ENCODE measurements around the gene PSMB4. TPM values are rescaled to one million over a fixed set of nuclear protein-coding genes. Genes with fewer than 3 reads are reported as not detected.

The PSMB4 gene
- total RNA-seq, 1 donor from 2014 or later = 350 TPM

DNA sequence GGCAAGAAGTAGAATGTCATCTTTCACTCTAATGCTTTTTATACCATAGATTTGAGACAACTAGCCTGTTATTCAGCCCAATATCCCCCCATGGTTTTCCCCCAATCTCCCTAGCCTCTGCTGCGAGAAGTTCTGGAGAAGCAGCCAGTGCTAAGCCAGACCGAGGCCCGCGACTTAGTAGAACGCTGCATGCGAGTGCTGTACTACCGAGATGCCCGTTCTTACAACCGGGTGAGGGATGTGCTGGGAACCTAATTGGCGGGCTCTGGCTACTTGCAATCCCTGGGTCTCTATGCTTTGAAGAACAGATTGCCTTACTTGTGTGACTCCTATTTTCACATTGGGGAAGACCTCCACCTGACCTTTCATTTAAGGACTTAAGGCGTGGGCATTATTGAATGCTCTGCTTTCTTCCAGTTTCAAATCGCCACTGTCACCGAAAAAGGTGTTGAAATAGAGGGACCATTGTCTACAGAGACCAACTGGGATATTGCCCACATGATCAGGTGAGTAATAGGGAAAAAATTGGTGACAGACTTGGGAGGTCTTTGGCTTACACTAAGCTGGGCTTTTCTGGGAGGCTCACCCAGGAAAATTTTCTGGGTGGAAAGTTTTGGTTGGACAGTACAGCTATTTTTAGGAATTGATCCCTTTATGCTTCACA, 1.9 kb downstream of the PSMB4 start:
- FAIRE-seq (no peak), DNase-seq (ENCODE audit: low read depth) (peak; percentile 12)
- H3K36me3 ChIP-seq (ENCODE audit: control insufficient read depth, insufficient read depth, low read length) = peaks cover 10% of the 10 kb centered on the region
- H3K27me3 ChIP-seq (ENCODE audit: control insufficient read depth, insufficient read depth, low read length) = no peaks in the 10 kb centered on the region
- H3K4me3 ChIP-seq (ENCODE audit: low read depth, low read length) = no peak overlapping the region
- TF ChIP-seq, protein P1, sequence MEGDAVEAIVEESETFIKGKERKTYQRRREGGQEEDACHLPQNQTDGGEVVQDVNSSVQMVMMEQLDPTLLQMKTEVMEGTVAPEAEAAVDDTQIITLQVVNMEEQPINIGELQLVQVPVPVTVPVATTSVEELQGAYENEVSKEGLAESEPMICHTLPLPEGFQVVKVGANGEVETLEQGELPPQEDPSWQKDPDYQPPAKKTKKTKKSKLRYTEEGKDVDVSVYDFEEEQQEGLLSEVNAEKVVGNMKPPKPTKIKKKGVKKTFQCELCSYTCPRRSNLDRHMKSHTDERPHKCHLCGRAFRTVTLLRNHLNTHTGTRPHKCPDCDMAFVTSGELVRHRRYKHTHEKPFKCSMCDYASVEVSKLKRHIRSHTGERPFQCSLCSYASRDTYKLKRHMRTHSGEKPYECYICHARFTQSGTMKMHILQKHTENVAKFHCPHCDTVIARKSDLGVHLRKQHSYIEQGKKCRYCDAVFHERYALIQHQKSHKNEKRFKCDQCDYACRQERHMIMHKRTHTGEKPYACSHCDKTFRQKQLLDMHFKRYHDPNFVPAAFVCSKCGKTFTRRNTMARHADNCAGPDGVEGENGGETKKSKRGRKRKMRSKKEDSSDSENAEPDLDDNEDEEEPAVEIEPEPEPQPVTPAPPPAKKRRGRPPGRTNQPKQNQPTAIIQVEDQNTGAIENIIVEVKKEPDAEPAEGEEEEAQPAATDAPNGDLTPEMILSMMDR (IDR thresholded peaks at IDR 0.05; ENCODE audit: insufficient read depth, low read length, severe bottlenecking) = no peak

DNA sequence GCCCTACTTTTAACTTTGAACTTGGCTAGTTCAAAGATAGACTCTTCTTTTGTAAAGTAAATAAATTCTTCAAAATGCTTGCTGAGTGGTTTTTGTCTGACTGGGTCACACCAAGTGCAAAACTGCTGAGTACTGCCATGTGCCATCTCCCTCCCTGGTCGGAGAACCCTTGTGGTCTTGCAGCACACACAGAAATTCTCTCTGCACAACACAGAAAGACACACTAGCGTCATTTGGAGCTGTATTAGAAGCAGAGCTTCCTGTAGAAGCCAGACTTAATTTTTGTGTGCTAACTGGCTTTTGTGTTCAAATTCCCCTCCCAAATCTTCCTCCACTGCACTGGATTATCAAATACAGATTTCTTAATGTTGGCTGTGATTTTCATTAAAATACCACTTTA, 2.5 kb downstream of the PSMB4 start:
- Histone ChIP-seq H3K4me3 (ENCODE audit: low read depth, low read length) (no peak overlapping the region), H3K27me3 (ENCODE audit: control insufficient read depth, insufficient read depth, low read length) (no peaks in the 10 kb centered on the region), H3K36me3 (ENCODE audit: control insufficient read depth, insufficient read depth, low read length) (peaks cover 11% of the 10 kb centered on the region)
- DNase-seq (ENCODE audit: low read depth) = no peak
- TF ChIP-seq, protein P1 (IDR thresholded peaks at IDR 0.05; ENCODE audit: insufficient read depth, low read length, severe bottlenecking) = no peak
- no peak for FAIRE-seq

DNA sequence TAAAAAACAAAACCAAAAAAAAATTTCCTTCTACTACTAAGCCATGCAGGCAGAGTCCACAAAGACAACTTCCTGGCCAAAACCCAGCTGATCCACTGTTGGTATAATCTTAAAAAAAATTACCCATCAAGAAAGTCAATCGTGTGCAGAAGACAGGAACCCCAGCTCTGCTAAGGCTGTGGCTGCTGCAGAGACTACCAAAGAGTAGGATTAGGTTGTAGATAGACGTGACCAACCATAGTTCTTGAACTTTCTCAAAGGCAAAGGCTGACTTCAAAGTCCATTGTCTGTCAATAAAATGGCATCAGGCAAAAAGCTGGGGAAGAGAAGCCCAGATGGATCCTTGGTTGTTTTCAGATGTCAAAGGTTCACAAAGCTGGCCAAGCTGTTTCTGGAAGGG, 3.4 kb downstream of the PSMB4 start:
- TF ChIP-seq, protein P1 (IDR thresholded peaks at IDR 0.05; ENCODE audit: insufficient read depth, low read length, severe bottlenecking) = no peak
- FAIRE-seq (no peak), DNase-seq (ENCODE audit: low read depth) (no peak)
- H3K27me3 ChIP-seq (ENCODE audit: control insufficient read depth, insufficient read depth, low read length) = no peaks in the 10 kb centered on the region
- no peak overlapping the region for H3K4me3 ChIP-seq (ENCODE audit: low read depth, low read length)
- H3K36me3 ChIP-seq (ENCODE audit: control insufficient read depth, insufficient read depth, low read length) = peaks cover 15% of the 10 kb centered on the region

DNA sequence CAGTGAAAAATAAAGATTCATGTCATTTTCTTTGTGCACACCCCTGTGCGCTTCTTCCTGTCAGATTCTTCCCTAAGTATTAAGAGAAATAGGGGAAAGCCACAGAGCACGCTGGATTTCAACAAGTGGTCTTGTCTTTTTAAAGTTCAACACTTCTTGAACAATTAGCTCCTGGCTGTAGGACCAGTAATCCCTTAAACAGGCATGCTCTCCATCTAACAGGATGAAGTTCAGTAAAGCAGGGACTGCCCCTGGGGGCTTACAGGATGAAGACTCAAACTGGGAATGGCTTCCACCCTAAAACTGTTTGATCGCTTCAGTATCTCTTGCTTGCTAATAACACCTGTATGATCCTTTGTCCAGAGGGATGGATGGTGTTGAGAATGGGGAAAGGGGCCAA, 4.2 kb downstream of the PSMB4 start:
- Histone ChIP-seq H3K4me3 (ENCODE audit: low read depth, low read length) (no peak overlapping the region), H3K36me3 (ENCODE audit: control insufficient read depth, insufficient read depth, low read length) (peaks cover 16% of the 10 kb centered on the region), H3K27me3 (ENCODE audit: control insufficient read depth, insufficient read depth, low read length) (no peaks in the 10 kb centered on the region)
- FAIRE-seq (no peak), DNase-seq (ENCODE audit: low read depth) (no peak)
- TF ChIP-seq, protein P1 (IDR thresholded peaks at IDR 0.05; ENCODE audit: insufficient read depth, low read length, severe bottlenecking) = no peak

DNA sequence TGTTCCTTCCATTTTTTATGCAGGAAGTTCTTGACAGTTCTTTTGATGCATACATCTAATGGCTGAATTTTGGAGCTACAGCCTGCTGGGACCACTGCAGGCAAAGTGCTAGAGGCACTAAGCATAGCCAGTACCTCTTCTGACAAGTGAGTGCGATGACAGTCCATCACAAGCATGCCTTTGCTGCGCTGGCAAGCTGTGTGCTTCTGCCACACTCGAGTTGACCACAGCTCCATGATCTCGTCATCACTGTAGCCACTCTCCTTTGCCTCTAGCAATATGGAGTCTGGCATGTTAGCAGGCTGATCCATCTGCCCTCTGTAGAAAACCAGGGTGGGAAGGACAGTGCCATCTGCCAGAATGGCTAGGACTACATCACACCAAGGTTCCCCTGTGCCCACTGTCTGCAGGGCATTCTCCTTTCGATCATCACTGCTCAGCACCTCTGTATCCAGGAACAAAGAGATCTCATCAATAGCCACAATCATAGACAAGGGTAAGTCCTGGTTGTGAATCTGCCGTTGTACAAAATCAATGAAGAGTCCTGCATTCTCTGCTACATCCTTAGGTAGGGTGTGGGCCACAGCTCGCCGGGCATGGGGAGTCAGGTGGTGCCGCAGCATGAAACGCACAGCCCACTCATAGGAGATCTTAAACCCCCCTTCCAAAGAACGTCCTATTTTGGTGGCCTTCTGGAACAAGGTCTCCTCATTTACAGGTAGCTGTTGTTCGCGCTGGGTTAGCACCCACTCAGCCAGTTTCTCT, 6.0 kb downstream of the PSMB4 start:
- no peaks in the 10 kb centered on the region for H3K27me3 ChIP-seq (ENCODE audit: control insufficient read depth, insufficient read depth, low read length)
- TF ChIP-seq, protein P1 (IDR thresholded peaks at IDR 0.05; ENCODE audit: insufficient read depth, low read length, severe bottlenecking) = no peak
- FAIRE-seq (peak; percentile 68), DNase-seq (ENCODE audit: low read depth) (no peak)
- peaks cover 23% of the 10 kb centered on the region for H3K36me3 ChIP-seq (ENCODE audit: control insufficient read depth, insufficient read depth, low read length)
- no peak overlapping the region for H3K4me3 ChIP-seq (ENCODE audit: low read depth, low read length)

All from bronchial epithelial cell (primary cell).